Suprapubic skin (tissue), 4 donors: Measurements from ENCODE around the gene NUDT4B.
"Not testable (repeated sequence)": the region's sequence is repeated elsewhere in the genome, so short reads cannot be mapped to it uniquely, and the experiment has no call there.

ENCODE experiments used
- CTCF ChIP-seq, 2 donors: fragments of 200-600 bp in 1 of 2; fragments of 450-650 bp in 1 of 2; sonication (generic) in 1 of 2; IDR thresholded peaks; one replicate each; pipeline ENCODE4 v1.5.1; 2016 to 2019; ENCODE audit warnings: antibody characterized with exemption in 2 of 2, mild to moderate bottlenecking in 1 of 2, moderate library complexity in 1 of 2
- EP300 ChIP-seq: sonication (generic); formaldehyde crosslinking; IDR thresholded peaks from one replicate; pipeline ENCODE4 v1.6.1; 2017; ENCODE audit warnings: antibody characterized with exemption
- POLR2A ChIP-seq, 2 donors: fragments of 450-650 bp; IDR thresholded peaks; one replicate each; pipeline ENCODE4 v1.6.1; 2017; ENCODE audit warnings: antibody characterized with exemption in 2 of 2, mild to moderate bottlenecking in 2 of 2, moderate library complexity in 2 of 2
- POLR2AphosphoS5 ChIP-seq, 3 donors: sonication (generic); formaldehyde crosslinking; IDR thresholded peaks; one replicate each; pipeline ENCODE4 v1.6.1; 2017; ENCODE audit warnings: antibody characterized with exemption in 3 of 3

GRCh38 chr1:148769495-148769894 is 20.9 kb downstream of the NUDT4B start:
- not testable (repeated sequence) for TF ChIP-seq POLR2A (IDR thresholded peaks at IDR 0.05); CTCF (IDR thresholded peaks at IDR 0.05); EP300; POLR2AphosphoS5 (IDR thresholded peaks at IDR 0.05)
